Mucosa of stomach (tissue), 1 donor: ENCODE results near the gene BRCA1.
A peak's percentile ranks its signal among the peaks of the same experiment; 100 is the strongest.

Experiments used
- H3K27me3 ChIP-seq: one replicate; pipeline ENCODE4 v1.7.0; 2013; ENCODE audit warnings: mild to moderate bottlenecking, low read length; ENCODE audit not compliant: control insufficient read depth, insufficient read depth
- H3K36me3 ChIP-seq: one replicate; pipeline ENCODE4 v1.7.0; 2013; ENCODE audit warnings: low read length; ENCODE audit not compliant: control insufficient read depth, insufficient read depth
- H3K4me1 ChIP-seq: one replicate; pipeline ENCODE4 v1.7.0; 2013; ENCODE audit warnings: mild to moderate bottlenecking, low read length; ENCODE audit not compliant: control insufficient read depth, insufficient read depth
- H3K4me3 ChIP-seq: one replicate; pipeline ENCODE4 v1.7.0; 2013; ENCODE audit warnings: low read length
- H3K9ac ChIP-seq: one replicate; pipeline ENCODE4 v1.7.0; 2013; ENCODE audit warnings: mild to moderate bottlenecking, low read length, moderate library complexity
- H3K9me3 ChIP-seq: one replicate; pipeline ENCODE4 v1.7.0; 2013; ENCODE audit warnings: mild to moderate bottlenecking, low read length, moderate library complexity; ENCODE audit not compliant: control insufficient read depth
- donor health status: Pancreatic carcinoma.

The BRCA1 gene

DNA sequence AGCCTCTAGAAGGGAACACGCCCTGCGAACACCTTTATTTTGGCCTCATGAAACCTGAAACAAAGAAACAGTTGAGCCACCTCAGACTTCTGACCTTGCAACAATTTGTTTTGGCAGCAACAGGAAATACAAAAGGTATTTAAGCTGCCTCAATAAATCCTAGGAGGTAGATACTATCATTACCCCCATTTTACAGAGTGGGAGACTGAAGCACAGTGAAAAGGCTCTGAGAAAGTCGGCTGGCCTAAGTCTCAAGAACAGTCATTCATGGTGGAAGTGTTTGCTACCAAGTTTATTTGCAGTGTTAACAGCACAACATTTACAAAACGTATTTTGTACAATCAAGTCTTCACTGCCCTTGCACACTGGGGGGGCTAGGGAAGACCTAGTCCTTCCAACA, 81.1 kb downstream of the BRCA1 start:
- H3K4me1 ChIP-seq = peaks cover 5% of the 10 kb centered on the region
- no peaks in the 10 kb centered on the region for H3K27me3 ChIP-seq
- no peaks in the 10 kb centered on the region for H3K9me3 ChIP-seq
- H3K9ac ChIP-seq = no peak overlapping the region
- H3K36me3 ChIP-seq = no peaks in the 10 kb centered on the region
- H3K4me3 ChIP-seq = no peak overlapping the region

DNA sequence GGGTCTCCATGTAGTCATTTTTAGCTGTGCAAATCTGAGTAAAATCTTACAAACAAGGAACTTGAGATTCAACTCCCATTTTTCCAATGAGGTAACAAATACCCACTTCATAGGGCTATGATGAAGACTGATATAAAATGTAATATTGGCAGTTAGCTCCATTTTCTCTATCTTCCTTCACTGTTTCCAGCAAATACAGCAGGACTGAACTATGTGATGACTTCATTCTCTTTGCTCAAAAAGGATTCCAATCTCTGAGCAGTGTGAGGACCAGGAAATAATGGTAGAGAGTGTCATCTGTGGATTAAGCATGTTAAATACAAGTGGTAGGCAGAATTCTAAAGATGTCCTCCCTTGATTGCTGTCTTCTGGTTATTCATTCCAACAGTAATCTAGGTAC, 81.9 kb downstream of the BRCA1 start:
- Histone ChIP-seq H3K4me1 (peaks cover 5% of the 10 kb centered on the region), H3K27me3 (no peaks in the 10 kb centered on the region), H3K9me3 (no peaks in the 10 kb centered on the region), H3K36me3 (no peaks in the 10 kb centered on the region), H3K9ac (no peak overlapping the region), H3K4me3 (no peak overlapping the region)

DNA sequence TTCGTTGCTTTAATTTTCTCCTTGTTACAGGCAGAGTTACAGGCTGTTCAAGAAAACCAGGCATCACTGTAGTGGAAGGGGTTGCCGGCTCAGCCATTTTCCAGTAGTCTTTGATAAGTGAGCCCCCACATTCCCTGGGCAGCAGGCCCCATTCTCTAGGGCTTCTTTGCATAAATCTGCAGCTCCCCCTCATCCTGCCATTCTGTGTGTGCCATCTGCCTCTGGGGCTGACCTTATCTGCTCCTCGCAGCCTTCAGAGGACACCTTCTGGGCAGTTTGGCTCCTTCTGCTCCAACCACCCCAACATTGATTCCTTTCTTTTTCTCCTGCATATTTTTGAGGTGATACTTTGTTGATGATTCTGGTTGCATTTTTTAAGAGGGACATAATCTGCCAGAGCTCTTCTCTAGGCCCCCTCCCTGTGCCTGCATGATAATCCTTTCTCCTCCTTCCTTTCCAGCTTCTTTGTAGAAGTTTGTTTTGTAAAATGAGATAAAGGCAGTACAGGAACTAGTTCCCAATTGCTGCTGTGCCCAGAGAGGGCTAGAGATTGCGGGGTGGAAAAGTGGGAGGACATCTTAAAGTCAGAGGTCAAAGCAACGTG, 83.0 kb downstream of the BRCA1 start:
- no peaks in the 10 kb centered on the region for H3K27me3 ChIP-seq
- no peaks in the 10 kb centered on the region for H3K9me3 ChIP-seq
- H3K4me3 ChIP-seq = no peak overlapping the region
- H3K36me3 ChIP-seq = no peaks in the 10 kb centered on the region
- no peak overlapping the region for H3K9ac ChIP-seq
- peaks cover 5% of the 10 kb centered on the region for H3K4me1 ChIP-seq

DNA sequence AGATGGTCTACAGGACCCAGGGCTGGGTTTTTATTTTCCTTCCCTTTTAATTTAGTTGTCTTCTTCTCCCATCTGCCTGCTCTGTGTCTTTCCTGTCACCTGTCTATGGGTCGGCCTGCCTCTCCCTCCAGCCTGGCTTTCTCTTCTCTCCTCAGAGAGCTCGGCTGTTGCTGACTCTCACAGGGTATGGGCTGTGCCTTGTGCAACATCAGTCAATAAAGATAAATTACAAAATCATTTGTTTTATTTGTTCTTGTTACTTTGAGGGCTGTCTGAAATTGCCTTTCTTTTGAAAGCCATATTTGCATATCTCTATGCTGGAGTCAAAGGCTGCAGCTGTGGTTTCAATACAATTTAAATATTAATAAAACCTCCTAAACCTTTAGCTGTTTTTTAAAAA, 84.5 kb downstream of the BRCA1 start:
- Histone ChIP-seq H3K27me3 (no peaks in the 10 kb centered on the region), H3K9me3 (no peaks in the 10 kb centered on the region), H3K4me1 (peaks cover 5% of the 10 kb centered on the region), H3K9ac (peak overlapping the region; percentile 3), H3K36me3 (no peaks in the 10 kb centered on the region), H3K4me3 (no peak overlapping the region)

DNA sequence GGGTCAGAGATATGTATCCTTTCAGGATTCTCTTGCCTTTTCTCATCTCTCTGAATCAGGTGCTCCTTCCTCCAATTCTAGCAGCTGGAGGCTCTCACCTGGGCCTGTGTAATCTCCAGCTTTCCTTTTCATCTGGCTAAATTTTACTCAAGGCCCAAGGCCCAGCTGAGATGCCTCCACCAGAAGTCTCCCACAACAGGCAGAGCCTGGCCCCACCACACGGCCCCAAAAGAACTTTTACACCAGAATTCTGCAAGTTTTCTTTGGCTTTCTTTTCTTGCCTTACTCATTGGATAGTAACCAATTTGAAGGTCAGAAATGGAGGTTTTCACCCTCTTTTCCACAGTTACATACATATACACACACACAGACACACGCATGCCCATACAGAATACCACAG, 85.5 kb downstream of the BRCA1 start:
- no peaks in the 10 kb centered on the region for H3K36me3 ChIP-seq
- no peak overlapping the region for H3K9ac ChIP-seq
- H3K27me3 ChIP-seq = no peaks in the 10 kb centered on the region
- H3K4me3 ChIP-seq = no peak overlapping the region
- no peaks in the 10 kb centered on the region for H3K9me3 ChIP-seq
- H3K4me1 ChIP-seq = peaks cover 5% of the 10 kb centered on the region

DNA sequence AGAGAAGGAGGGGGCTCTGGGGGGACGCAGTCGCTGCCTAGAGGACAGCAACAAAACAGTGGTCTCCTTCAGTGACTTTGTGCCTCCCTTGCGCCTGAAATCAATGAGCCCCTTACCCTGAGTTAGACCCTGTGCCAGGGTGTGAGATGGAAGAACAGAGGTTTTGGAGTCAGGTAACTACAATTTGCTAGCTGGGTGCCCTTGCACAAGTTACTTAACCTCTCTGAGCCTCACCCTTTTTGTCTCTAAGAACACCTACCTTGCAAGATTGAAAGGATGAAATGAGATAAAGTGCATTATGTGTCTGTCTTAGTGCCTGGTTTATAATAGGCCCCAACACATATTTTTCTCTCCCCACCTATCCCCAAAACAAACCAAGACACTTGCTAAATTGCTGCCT, 90.3 kb downstream of the BRCA1 start:
- Histone ChIP-seq H3K9ac (no peak overlapping the region), H3K4me3 (no peak overlapping the region), H3K36me3 (no peaks in the 10 kb centered on the region), H3K27me3 (no peaks in the 10 kb centered on the region), H3K9me3 (no peaks in the 10 kb centered on the region), H3K4me1 (no peaks in the 10 kb centered on the region)

DNA sequence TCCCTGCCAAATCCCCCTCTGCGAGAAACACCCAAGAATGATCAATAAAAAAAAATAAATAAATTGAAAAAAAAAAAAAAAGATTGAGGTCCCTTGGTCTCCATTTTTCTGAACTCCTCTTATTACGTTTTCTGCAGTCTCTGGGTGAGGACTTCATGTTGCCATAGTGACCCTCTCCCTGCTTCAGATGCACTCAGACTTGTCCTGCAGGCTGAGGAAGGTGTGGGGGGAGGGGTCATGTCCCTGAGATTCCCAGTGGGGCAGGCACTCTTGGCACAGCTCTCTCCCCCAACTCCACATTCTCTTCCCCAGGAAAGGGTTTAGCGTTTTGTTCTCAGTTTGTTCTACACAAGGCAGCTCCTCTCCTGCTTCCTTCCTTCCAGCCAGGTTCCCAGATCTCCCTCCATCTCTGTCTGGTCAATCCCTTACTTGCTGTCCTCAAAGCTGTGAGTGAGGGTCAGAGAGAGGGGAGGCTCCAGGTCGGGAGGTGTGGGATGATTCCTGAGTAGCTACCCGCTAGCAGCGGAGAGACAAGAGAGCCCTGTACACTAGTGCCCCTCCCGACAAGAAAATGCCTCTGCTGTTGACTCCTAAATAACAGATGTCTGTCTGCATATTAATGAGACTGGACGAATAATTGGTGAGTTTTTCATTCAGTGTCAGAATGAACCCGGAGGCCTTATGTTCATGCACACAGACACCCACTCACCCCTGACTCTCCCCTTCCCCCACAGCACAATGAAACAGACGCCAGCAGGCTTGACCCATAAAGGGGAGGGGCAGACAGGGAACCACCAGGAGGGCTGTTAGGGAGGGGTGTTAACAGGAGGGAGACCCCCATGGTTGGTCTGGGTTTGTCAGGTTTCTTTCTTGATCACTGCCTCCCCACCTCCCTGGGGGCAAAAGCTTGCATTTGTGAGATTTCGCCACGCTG, 90.9 kb downstream of the BRCA1 start:
- no peaks in the 10 kb centered on the region for H3K9me3 ChIP-seq
- no peaks in the 10 kb centered on the region for H3K4me1 ChIP-seq
- no peak overlapping the region for H3K4me3 ChIP-seq
- H3K36me3 ChIP-seq = no peaks in the 10 kb centered on the region
- H3K27me3 ChIP-seq = no peaks in the 10 kb centered on the region
- H3K9ac ChIP-seq = no peak overlapping the region

DNA sequence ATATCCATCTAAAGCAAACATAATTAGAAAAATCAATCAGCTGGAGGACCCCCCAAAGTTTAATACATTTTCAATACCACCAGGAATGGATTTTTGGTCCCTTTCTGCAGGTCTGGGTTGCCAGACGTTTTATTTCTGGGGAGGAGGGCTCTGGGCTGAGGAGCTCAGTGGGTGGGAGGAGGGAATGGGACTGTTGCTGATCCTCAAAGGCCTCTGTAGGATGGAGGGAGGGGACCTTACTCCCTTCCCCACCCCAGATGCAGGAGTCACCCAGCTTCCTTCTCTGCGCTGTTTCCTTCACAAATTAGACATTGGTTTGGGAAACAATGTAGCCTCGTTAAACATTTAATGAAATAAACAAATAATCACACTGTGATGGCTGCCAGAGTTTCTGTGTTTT, 93.5 kb downstream of the BRCA1 start:
- Histone ChIP-seq H3K4me1 (no peaks in the 10 kb centered on the region), H3K4me3 (no peak overlapping the region), H3K9me3 (no peaks in the 10 kb centered on the region), H3K27me3 (no peaks in the 10 kb centered on the region), H3K9ac (no peak overlapping the region), H3K36me3 (no peaks in the 10 kb centered on the region)

DNA sequence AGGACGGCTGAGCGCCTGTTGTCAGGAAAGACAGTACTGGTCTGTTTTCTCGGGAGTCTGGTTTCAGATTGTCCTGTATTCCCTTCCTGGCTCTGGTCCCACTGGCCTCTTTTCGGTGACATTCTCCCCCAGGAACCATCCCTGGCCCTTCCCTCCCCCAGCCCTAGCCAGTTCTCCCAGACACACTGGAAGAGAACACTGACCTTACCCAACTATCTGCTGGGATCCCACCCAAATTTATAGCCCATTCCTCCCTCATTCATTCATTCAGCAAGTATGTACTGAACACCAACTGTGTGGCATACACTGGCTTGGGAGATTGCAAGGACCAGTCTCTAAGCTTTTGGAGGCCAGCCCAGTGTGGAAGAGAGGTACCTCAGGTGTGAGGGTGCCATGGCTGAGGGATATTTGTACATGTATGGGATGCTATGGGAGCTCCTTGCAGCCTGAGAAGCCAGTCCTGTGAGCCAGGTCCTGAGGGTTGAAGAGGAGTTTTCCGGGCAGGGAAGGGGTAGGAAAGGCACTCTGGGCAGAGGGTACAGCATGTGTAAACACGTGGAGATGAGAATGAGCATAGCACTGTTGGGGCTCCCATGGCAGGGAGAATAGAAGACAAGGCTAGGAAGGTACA, 94.9 kb downstream of the BRCA1 start:
- H3K36me3 ChIP-seq = no peaks in the 10 kb centered on the region
- H3K9ac ChIP-seq = no peak overlapping the region
- H3K27me3 ChIP-seq = no peaks in the 10 kb centered on the region
- no peaks in the 10 kb centered on the region for H3K4me1 ChIP-seq
- no peaks in the 10 kb centered on the region for H3K9me3 ChIP-seq
- H3K4me3 ChIP-seq = no peak overlapping the region

DNA sequence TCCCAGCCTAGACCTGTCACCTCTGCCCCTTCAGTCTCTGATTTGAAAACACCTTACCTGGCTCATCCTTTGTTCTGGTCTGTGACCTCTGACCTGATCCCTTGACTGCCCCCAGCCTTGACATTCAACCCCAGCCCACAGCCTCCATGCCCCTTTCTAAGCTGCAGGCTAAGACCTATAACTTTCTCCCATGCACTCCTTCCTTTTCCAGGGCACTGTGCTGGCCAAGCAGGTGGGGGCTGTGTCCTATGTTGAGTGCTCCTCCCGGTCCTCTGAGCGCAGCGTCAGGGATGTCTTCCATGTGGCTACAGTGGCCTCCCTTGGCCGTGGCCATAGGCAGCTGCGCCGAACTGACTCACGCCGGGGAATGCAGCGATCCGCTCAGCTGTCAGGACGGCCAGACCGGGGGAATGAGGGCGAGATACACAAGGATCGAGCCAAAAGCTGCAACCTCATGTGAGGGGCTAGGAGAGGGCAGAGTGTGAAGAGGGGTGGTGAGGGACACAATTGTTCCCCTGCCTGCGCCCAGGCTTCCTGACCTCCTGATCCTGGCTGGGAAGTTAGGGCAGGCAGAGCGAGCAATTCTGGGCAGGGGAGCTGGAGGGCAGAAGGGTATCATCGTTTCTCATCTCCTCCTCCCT, 96.8 kb downstream of the BRCA1 start:
- Histone ChIP-seq H3K4me1 (peaks cover 7% of the 10 kb centered on the region), H3K4me3 (no peak overlapping the region), H3K9me3 (no peaks in the 10 kb centered on the region), H3K27me3 (no peaks in the 10 kb centered on the region), H3K9ac (no peak overlapping the region), H3K36me3 (no peaks in the 10 kb centered on the region)

DNA sequence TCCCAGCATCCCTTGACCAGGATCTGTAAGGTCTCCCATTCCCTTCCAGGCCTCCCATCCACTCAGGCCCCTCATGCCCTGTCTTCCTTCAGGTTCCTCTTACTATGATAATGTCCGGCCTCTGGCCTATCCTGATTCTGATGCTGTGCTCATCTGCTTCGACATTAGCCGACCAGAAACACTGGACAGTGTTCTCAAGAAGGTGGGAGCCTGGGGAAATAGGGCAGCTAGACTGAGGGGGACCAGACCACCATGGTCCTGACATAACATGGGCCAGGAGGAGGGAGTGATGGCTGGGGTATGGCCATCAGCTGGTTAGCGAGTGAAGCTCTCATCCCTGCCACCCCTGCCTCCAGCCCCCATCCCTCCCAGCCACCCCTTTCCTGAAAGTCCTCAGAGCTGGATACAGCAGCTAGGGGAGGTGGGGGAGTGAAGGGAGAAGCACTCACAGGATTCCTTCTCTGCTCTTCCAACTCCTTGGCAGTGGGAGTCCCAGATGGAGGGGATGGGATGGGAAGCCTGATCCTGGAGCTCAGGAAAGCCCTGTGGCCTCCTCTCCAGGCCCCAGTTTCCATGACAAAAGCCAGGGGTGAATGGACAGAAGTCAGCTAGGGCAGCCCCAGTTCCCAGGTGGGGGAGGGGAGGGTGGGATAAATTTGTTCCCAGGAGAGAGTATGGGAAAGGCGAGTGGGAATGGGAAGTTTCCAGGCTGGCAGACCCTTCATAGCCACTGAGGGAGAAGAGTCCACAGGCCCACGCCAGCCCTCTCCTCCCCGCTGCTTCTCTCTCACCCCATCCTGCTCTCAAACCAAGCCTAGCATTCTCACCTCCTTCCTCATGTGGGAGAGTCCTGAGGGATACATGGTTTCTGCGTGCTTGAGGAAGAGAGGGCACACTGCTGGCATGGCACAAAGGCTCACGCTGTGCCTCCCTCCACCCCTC, 97.8 kb downstream of the BRCA1 start:
- H3K9me3 ChIP-seq = no peaks in the 10 kb centered on the region
- H3K27me3 ChIP-seq = no peaks in the 10 kb centered on the region
- H3K4me1 ChIP-seq = peaks cover 12% of the 10 kb centered on the region
- no peaks in the 10 kb centered on the region for H3K36me3 ChIP-seq
- no peak overlapping the region for H3K9ac ChIP-seq
- no peak overlapping the region for H3K4me3 ChIP-seq
